Ovary (tissue), 9 donors: Measurements from ENCODE around the gene LARGE2. TPM values are rescaled to one million over a fixed set of nuclear protein-coding genes. Genes with fewer than 3 reads are reported as not detected.

Experiments
- DNase-seq, 5 donors: peaks; one replicate each; pipeline ENCODE4 v3.0.0-alpha.2; 2019 to 2020
- H3K27ac ChIP-seq, 2 donors: fragments of 200-600 bp; one replicate each; pipeline versions ENCODE4 v1.5.1 to v1.8.0; 2019 to 2022
- H3K27me3 ChIP-seq: fragments of 200-600 bp; one replicate; pipeline ENCODE4 v1.8.0; 2022
- H3K36me3 ChIP-seq: fragments of 200-600 bp; sonication (generic); one replicate; pipeline ENCODE4 v1.5.1; 2019
- H3K4me1 ChIP-seq: one replicate; pipeline ENCODE4 v1.8.1; 2013; ENCODE audit warnings: mild to moderate bottlenecking, moderate library complexity; ENCODE audit not compliant: insufficient read depth
- H3K4me3 ChIP-seq: fragments of 200-600 bp; sonication (generic); one replicate; pipeline ENCODE4 v1.5.1; 2017
- H3K9me3 ChIP-seq, 2 donors: fragments of 200-600 bp in 1 of 2; sonication (generic) in 1 of 2; one replicate each; pipeline versions ENCODE4 v1.5.1 to v1.8.1; 2013 to 2019; ENCODE audit warnings: mild to moderate bottlenecking in 1 of 2, moderate library complexity in 1 of 2
- CTCF ChIP-seq, 3 donors: fragments of 450-650 bp in 2 of 3; fragments of 200-600 bp in 1 of 3; IDR thresholded peaks; one replicate each; pipeline versions ENCODE4 v1.5.1 to v1.8.0; 2016 to 2022; ENCODE audit warnings: antibody characterized with exemption in 3 of 3, mild to moderate bottlenecking in 1 of 3
- EP300 ChIP-seq: sonication (generic); formaldehyde crosslinking; IDR thresholded peaks from one replicate; pipeline ENCODE4 v1.6.1; 2017; ENCODE audit warnings: antibody characterized with exemption
- POLR2A ChIP-seq: fragments of 450-650 bp; IDR thresholded peaks from one replicate; pipeline ENCODE4 v1.6.1; 2017; ENCODE audit warnings: antibody characterized with exemption, mild to moderate bottlenecking, moderate library complexity
- WGBS, 3 donors: extraction: QIAGEN DNeasy Blood & Tissue Kit in 1 of 3; methylation state at CpG; one replicate each; pipeline versions ENCODE4 v1.1.5 to v1.1.7; 2013 to 2017; 5-methylcytosine and 5-hydroxymethylcytosine counted together
- intact Hi-C, 4 donors: fragments of 100-400 bp; cut with DNase I; formaldehyde crosslinking; loops; one replicate each; pipeline versions ENCODE4 v1.11.0 to v1.15.1; 2022 to 2023
- polyA plus RNA-seq, 2 donors: library from polyadenylated mRNA; stranded (reverse); fragments of 200-250 nt in 1 of 2; fragments of 350-450 nt in 1 of 2; fragmentation: Illumina TruSeq in 1 of 2; extraction: RNeasy Lipid Tissue Mini Kit (QIAGEN cat#74804) in 1 of 2; gene quantifications; one replicate each; pipeline ENCODE4 v1.2.3, GENCODE V29; 2013 to 2014
- total RNA-seq, 7 donors: library from RNA; depleted of rRNA in 2 of 7; stranded (reverse); fragments of >200 nt in 2 of 7; fragmentation: NEBNext Ultra II Directional in 3 of 7; extraction: Animal tissue kit (Norgen Biotek cat#: 25700) in 3 of 7; gene quantifications; one replicate each; pipeline versions ENCODE4 v1.1.0 to v1.2.4, GENCODE V29; 2016 to 2023
- donor health status: DM: no; HTN: no; CAD: no; lungs with moderate emphysema.
- donor health status: DM: no; HTN: no; CAD: no.
- donor health status: Bipolar disorder and iron deficiency.
- donor health status: DM: yes; HTN: yes; CAD: no.
- donor health status: DM: no; HTN: no; CAD: no.
- donor health status: DM: yes; HTN: yes; CAD: no.

The LARGE2 gene
- total and polyA plus RNA-seq, 9 donors, result 0.42 to 8.0 (median 3.2) TPM

GRCh38 chr11:45910623-45911022 lies 11.8 kb upstream of the LARGE2 start:
- no peak overlapping the region for H3K27ac ChIP-seq
- no peaks in the 10 kb centered on the region for H3K36me3 ChIP-seq
- no peak for DNase-seq
- intact Hi-C loops, result loop anchor here in 2 of 4 donors (5.0 kb wide), 2 partner anchors 58 to 243 kb away; partner anchors contain the start of gene CHST1 (in 1 of the 2)
- no peaks in the 10 kb centered on the region for H3K27me3 ChIP-seq
- H3K4me1 ChIP-seq, result no peaks in the 10 kb centered on the region
- no peak for TF ChIP-seq CTCF (IDR thresholded peaks at IDR 0.05)
- TF ChIP-seq EP300, result no peak
- TF ChIP-seq POLR2A, result no peak
- no peaks in the 10 kb centered on the region for H3K9me3 ChIP-seq
- H3K4me3 ChIP-seq, result no peak overlapping the region
- WGBS, 3 donors, result 83 to 86% (median 84%) methylated on average over 9 of the region's 9 CpGs

GRCh38 chr11:45913514-45913913 lies 8.9 kb upstream of the LARGE2 start:
- Histone ChIP-seq H3K27ac (no peak overlapping the region), H3K27me3 (no peaks in the 10 kb centered on the region), H3K4me1 (no peaks in the 10 kb centered on the region), H3K36me3 (no peaks in the 10 kb centered on the region), H3K9me3 (no peaks in the 10 kb centered on the region), H3K4me3 (no peak overlapping the region)
- no peak for TF ChIP-seq EP300
- TF ChIP-seq CTCF (IDR thresholded peaks at IDR 0.05), result no peak
- no peak for TF ChIP-seq POLR2A
- no peak for DNase-seq
- intact Hi-C loops, result loop anchor here in 2 of 4 donors (5.0 kb wide), 2 partner anchors 61 to 246 kb away; partner anchors contain the start of gene CHST1 (in 1 of the 2)
- 91 to 95% (median 94%) methylated on average over 19 of the region's 19 CpGs for WGBS, 3 donors

GRCh38 chr11:45913942-45914635 lies 8.4 kb upstream of the LARGE2 start:
- Histone ChIP-seq H3K4me3 (no peak overlapping the region), H3K9me3 (no peaks in the 10 kb centered on the region), H3K27ac (no peak overlapping the region), H3K27me3 (no peaks in the 10 kb centered on the region), H3K36me3 (no peaks in the 10 kb centered on the region), H3K4me1 (no peaks in the 10 kb centered on the region)
- intact Hi-C loops, result loop anchor here in 2 of 4 donors (5.0 kb wide), 2 partner anchors 62 to 247 kb away; partner anchors contain the start of gene CHST1 (in 1 of the 2)
- DNase-seq, result no peak
- TF ChIP-seq EP300 (no peak), CTCF (IDR thresholded peaks at IDR 0.05) (no peak), POLR2A (no peak)
- 80 to 87% (median 83%) methylated on average over 20 to 22 of the region's 22 CpGs for WGBS, 3 donors

GRCh38 chr11:45915446-45915845 lies 7.0 kb upstream of the LARGE2 start:
- Histone ChIP-seq H3K4me1 (no peaks in the 10 kb centered on the region), H3K4me3 (no peak overlapping the region), H3K36me3 (no peaks in the 10 kb centered on the region), H3K27me3 (no peaks in the 10 kb centered on the region), H3K27ac (no peak overlapping the region), H3K9me3 (no peaks in the 10 kb centered on the region)
- intact Hi-C loops, result no loop called here
- DNase-seq, result no peak
- 75 to 79% (median 78%) methylated on average over 13 of the region's 13 CpGs for WGBS, 3 donors
- TF ChIP-seq CTCF (IDR thresholded peaks at IDR 0.05), result no peak
- TF ChIP-seq POLR2A, result no peak
- TF ChIP-seq EP300, result no peak
